SK-N-MC (cell line): ENCODE measurements around the gene PPP4R1.

Experiments used
- DNase-seq: peaks from one replicate; pipeline ENCODE4 v3.0.0-alpha.2; 2011; ENCODE audit warnings: low read depth, low spot score
- H3K27ac ChIP-seq: fragments of 200-600 bp; sonication (generic); 2 replicates; pipeline ENCODE4 v1.5.1; 2016; ENCODE audit warnings: mixed run types
- H3K36me3 ChIP-seq: fragments of 200-600 bp; sonication (generic); 2 replicates; pipeline ENCODE4 v1.6.1; 2017; ENCODE audit warnings: antibody characterized with exemption, low read length, mixed read lengths; ENCODE audit not compliant: insufficient read depth
- H3K4me3 ChIP-seq: fragments of 200-600 bp; sonication (generic); 2 replicates; pipeline ENCODE4 v1.5.1; 2016
- H3K9ac ChIP-seq: fragments of 200-600 bp; sonication (generic); 2 replicates; pipeline ENCODE4 v1.8.0; 2017; ENCODE audit warnings: mixed run types, mixed read lengths; ENCODE audit not compliant: insufficient read length
- H3K9me3 ChIP-seq: fragments of 200-600 bp; sonication (generic); 2 replicates; pipeline ENCODE4 v1.6.1; 2017; ENCODE audit warnings: low read depth, mild to moderate bottlenecking, antibody characterized with exemption, low read length, moderate library complexity, mixed read lengths
- EZH2 ChIP-seq: fragments of 200-600 bp; sonication (generic); IDR thresholded peaks from one replicate; pipeline ENCODE4 v1.6.1; 2017; ENCODE audit warnings: antibody characterized with exemption
- FOXP2 ChIP-seq: optimal IDR thresholded peaks from 2 replicates; pipeline ENCODE3; 2011; ENCODE audit warnings: mild to moderate bottlenecking, moderate library complexity; ENCODE audit not compliant: insufficient read depth; ENCODE audit errors: extremely low read length, control extremely low read depth
- POLR2AphosphoS5 ChIP-seq: IDR thresholded peaks from 2 replicates; pipeline ENCODE4 v1.6.1; 2012; ENCODE audit warnings: mild to moderate bottlenecking, low read depth, low read length, borderline replicate concordance

The PPP4R1 gene

DNA sequence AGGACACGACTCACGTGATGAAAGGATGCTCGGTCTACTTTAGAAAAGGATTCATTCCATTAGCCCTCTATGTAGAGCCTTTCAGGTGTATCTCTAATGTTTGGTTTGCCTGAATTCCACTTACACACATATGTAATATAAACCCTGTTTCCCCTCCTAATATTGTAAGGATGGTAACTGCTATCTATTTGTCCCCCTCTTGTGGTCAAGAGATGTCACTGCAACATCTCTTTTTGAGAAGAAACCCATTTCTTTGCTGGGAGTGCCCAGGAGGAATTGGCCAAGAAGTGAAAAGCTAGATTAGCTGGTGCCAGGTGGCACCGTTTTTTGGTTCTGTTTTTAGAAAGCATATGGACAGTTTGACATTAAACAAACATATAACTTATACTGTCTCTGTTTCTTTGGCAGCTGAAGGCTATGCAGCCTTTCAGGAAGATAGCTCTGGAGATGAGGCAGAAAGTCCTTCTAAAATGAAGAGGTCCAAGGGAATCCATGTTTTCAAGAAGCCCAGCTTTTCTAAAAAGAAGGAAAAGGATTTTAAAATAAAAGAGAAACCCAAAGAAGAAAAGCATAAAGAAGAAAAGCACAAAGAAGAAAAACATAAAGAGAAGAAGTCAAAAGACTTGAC is 97.8 kb downstream of the PPP4R1 start:
- no peaks in the 10 kb centered on the region for H3K9me3 ChIP-seq
- no peak for DNase-seq
- H3K36me3 ChIP-seq, result peaks cover 10% of the 10 kb centered on the region
- H3K27ac ChIP-seq, result no peak overlapping the region
- no peak overlapping the region for H3K9ac ChIP-seq
- H3K4me3 ChIP-seq, result no peak overlapping the region
- TF ChIP-seq EZH2 (no peak), POLR2AphosphoS5 (no peak), FOXP2 (no peak)

DNA sequence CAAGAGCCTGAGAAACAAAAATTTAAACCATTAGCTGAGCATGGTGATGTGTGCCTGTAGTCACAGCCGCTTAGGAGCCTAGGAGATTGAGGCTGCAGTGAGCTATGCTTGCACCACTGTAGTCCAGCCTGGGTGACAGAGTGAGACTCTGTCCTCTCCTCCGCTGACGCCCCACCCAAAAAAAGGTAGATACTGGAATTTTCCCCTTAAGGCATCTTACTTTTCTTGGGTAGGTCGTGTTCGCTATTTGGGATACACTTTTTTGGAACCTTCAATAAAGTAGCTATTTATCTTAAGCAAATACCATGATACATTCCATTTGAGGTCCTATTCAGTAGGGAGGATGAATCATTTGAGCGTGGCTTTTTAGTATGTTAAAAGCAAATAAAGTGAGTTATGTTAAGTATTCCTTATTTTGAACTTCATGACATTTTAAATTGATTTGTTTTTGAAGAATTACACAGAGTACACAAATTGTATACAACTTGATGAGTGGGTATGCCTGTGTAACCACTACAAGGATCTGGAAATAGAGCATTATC is 100.3 kb downstream of the PPP4R1 start:
- no peak for TF ChIP-seq FOXP2
- TF ChIP-seq POLR2AphosphoS5, result no peak
- TF ChIP-seq EZH2, result no peak
- Histone ChIP-seq H3K27ac (no peak overlapping the region), H3K9me3 (no peaks in the 10 kb centered on the region), H3K9ac (no peak overlapping the region), H3K4me3 (no peak overlapping the region), H3K36me3 (peaks cover 10% of the 10 kb centered on the region)
- no peak for DNase-seq

DNA sequence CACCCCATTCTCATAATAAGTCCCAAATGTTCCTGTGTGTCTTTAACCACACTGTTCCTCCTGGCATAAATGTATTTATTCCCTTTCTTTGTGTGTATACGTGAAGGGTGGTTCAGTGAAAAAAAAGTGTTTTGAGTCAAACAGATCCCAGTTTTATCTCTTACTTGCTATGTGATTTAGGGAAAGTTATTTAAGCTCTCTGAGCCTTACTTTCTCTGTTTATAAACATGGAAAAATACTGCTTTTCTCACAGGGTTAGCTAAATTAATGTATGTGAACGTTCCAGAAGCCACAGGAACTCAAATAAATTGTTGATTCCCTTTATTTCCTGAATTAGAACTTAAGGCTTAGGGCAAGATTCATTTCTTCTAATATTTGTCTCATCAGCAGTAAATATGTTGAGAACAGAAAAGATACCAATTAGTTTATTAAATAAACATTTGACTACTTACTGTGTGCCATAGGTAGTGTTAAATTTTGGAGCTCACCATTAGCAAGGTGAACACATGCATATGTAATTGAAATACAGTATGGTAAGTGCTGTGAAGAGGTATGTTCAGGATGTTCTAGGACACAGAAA is 105.8 kb downstream of the PPP4R1 start:
- H3K36me3 ChIP-seq, result no peaks in the 10 kb centered on the region; the same call in 1 of the 2 replicates
- no peak for TF ChIP-seq EZH2
- TF ChIP-seq FOXP2, result no peak
- H3K9me3 ChIP-seq, result 0 out of 2 replicates have a peak, but pooled peaks cover 3% of the 10 kb centered on the region

GRCh38 chr18:9507565-9508088 is 106.7 kb downstream of the PPP4R1 start:
- DNase-seq, result no peak
- no peak overlapping the region for H3K9ac ChIP-seq

More for the DNA sequence above, 105.8 kb downstream of the PPP4R1 start:
- no peak for DNase-seq
- H3K9ac ChIP-seq, result peak overlapping the region; percentile 20
- H3K4me3 ChIP-seq, result no peak overlapping the region
- peak overlapping the region; percentile 82 for H3K27ac ChIP-seq

GRCh38 chr18:9506046-9506792 is 108.1 kb downstream of the PPP4R1 start:
- TF ChIP-seq FOXP2 (no peak), EZH2 (no peak), POLR2AphosphoS5 (no peak)
- H3K27ac ChIP-seq, result no peak overlapping the region
- H3K4me3 ChIP-seq, result no peak overlapping the region
- DNase-seq, result no peak
- 0 out of 2 replicates have a peak, but pooled peaks cover 3% of the 10 kb centered on the region for H3K9me3 ChIP-seq
- no peak overlapping the region for H3K9ac ChIP-seq
- no peaks in the 10 kb centered on the region; the same call in 1 of the 2 replicates for H3K36me3 ChIP-seq

More at GRCh38 chr18:9507565-9508088, 106.7 kb downstream of the PPP4R1 start:
- H3K4me3 ChIP-seq, result no peak overlapping the region
- TF ChIP-seq EZH2 (no peak), POLR2AphosphoS5 (no peak), FOXP2 (no peak)
- H3K9me3 ChIP-seq, result 0 out of 2 replicates have a peak, but pooled peaks cover 3% of the 10 kb centered on the region
- no peak overlapping the region for H3K27ac ChIP-seq
- H3K36me3 ChIP-seq, result no peaks in the 10 kb centered on the region; the same call in 1 of the 2 replicates
